ENCODE data around the gene TRIP12. TPM values are rescaled to one million over a fixed set of nuclear protein-coding genes. Genes with fewer than 3 reads are reported as not detected.

TRIP12 gene
- total RNA-seq, 1 experiment from 2014 or later: 368 TPM

GRCh38 chr2:229728370-229728769, 193.4 kb downstream of the TRIP12 start:
- Histone ChIP-seq H3K4me3 (ENCODE audit: low read depth in 2 of 2, low read length in 2 of 2) (no peak overlapping the region), H3K9me3 (ENCODE audit: control insufficient read depth, insufficient read depth, low read depth, low read length) (no peaks in the 10 kb centered on the region), H3K27ac (ENCODE audit: low read length) (no peak overlapping the region), H3K36me3 (ENCODE audit: control insufficient read depth, insufficient read depth, low read length) (no peaks in the 10 kb centered on the region), H3K27me3 (ENCODE audit: control insufficient read depth, insufficient read depth, low read length) (no peaks in the 10 kb centered on the region), H3K4me1 (ENCODE audit: control insufficient read depth, insufficient read depth, low read length) (no peaks in the 10 kb centered on the region)
- ChIA-PET CTCF (no interaction called here), POLR2A (no interaction called here)
- DNase-seq (ENCODE audit: low read depth, low spot score) (no peak), ATAC-seq (no peak)
- TF ChIP-seq SIN3A (IDR thresholded peaks at IDR 0.05; ENCODE audit: borderline replicate concordance, insufficient read depth, low read depth, low read length) (no peak), CTCF (IDR thresholded peaks at IDR 0.05) (no peak), POLR2AphosphoS5 (IDR thresholded peaks at IDR 0.05; ENCODE audit: low read depth, low read length) (no peak), REST (IDR thresholded peaks at IDR 0.05; ENCODE audit: insufficient read depth in 1 of 2, low read depth in 2 of 2, low read length in 1 of 2) (no peak), TCF7L2 (IDR thresholded peaks at IDR 0.05; ENCODE audit: low read depth, low read length) (no peak)
- intact Hi-C loops (cut with micrococcal nuclease; ENCODE audit: unreplicated experiment) (no loop called here), in situ Hi-C loops (cut with HindIII; ENCODE audit: low pct_unique_long_range_greater_than_20kb, low sequenced_read_pairs) (no loop called here)
- no TSS peak for BruUV-seq (replicated peaks)

- no peak overlapping the region for H3K27ac ChIP-seq (ENCODE audit: low read length)
- BruUV-seq (replicated peaks): no TSS peak
- H3K4me3 ChIP-seq (ENCODE audit: low read depth in 2 of 2, low read length in 2 of 2): no peak overlapping the region
- DNase-seq (ENCODE audit: low read depth, low spot score): no peak
- ChIA-PET POLR2A (no interaction called here), CTCF (no interaction called here)
- intact Hi-C loops (cut with micrococcal nuclease; ENCODE audit: unreplicated experiment) (no loop called here), in situ Hi-C loops (cut with HindIII; ENCODE audit: low pct_unique_long_range_greater_than_20kb, low sequenced_read_pairs) (no loop called here)
- TF ChIP-seq TCF7L2 (IDR thresholded peaks at IDR 0.05; ENCODE audit: low read depth, low read length): no peak
- TF ChIP-seq CTCF (IDR thresholded peaks at IDR 0.05): no peak
- TF ChIP-seq POLR2AphosphoS5 (IDR thresholded peaks at IDR 0.05; ENCODE audit: low read depth, low read length): no peak
- no peak for TF ChIP-seq SIN3A (IDR thresholded peaks at IDR 0.05; ENCODE audit: borderline replicate concordance, insufficient read depth, low read depth, low read length)
- no peak for TF ChIP-seq REST (IDR thresholded peaks at IDR 0.05; ENCODE audit: insufficient read depth in 1 of 2, low read depth in 2 of 2, low read length in 1 of 2)
- no peaks in the 10 kb centered on the region for H3K4me1 ChIP-seq (ENCODE audit: control insufficient read depth, insufficient read depth, low read length)
- no peak for ATAC-seq
- no peaks in the 10 kb centered on the region for H3K36me3 ChIP-seq (ENCODE audit: control insufficient read depth, insufficient read depth, low read length)
- H3K27me3 ChIP-seq (ENCODE audit: control insufficient read depth, insufficient read depth, low read length): peaks cover 3% of the 10 kb centered on the region; the same call in 1 of the 2 replicates
- H3K9me3 ChIP-seq (ENCODE audit: control insufficient read depth, insufficient read depth, low read depth, low read length): no peaks in the 10 kb centered on the region
Measured at GRCh38 chr2:229726643-229727042, 195.2 kb downstream of the TRIP12 start.
